ENCODE results near the gene KRT6C. TPM values are rescaled to one million over a fixed set of nuclear protein-coding genes. Genes with fewer than 3 reads are reported as not detected.

The KRT6C gene
- 0.07 TPM in 1 of 2 replicates, not detected in the other for total RNA-seq

GRCh38 chr12:52473768-52474167 is at the start of gene KRT6C:
Gene KRT6C (minus strand): TSS chr12:52473805. CDS start chr12:52473737, 68 bp downstream.

GRCh38 chr12:52519826-52520662 is 46.4 kb upstream of the KRT6C start, which contains the start of gene KRT5:
Gene KRT5 (minus strand): TSS chr12:52520394. CDS start chr12:52520296, 98 bp downstream.

GRCh38 chr12:52493172-52493571 is 19.6 kb upstream of the KRT6C start, which contains the start of gene KRT6A:
Gene KRT6A (minus strand): TSS chr12:52493257. CDS start chr12:52493188, 69 bp downstream.

GRCh38 chr12:52452101-52452500 is 21.5 kb downstream of the KRT6C start, which contains the start of gene KRT6B:
Gene KRT6B (minus strand): TSS chr12:52452146. CDS start chr12:52452078, 68 bp downstream.

GRCh38 chr12:52434081-52434733 is 39.4 kb downstream of the KRT6C start, which contains the start of gene KRT75:
Gene KRT75 (minus strand): TSS chr12:52434371. CDS start chr12:52434304, 67 bp downstream.

Other genes with a start within 250 kb of the KRT6C start
- 15.0 and 16.4 TPM in 2 replicates for gene KRT7, start 240.6 kb downstream of the KRT6C start, total RNA-seq
- 5.0 and 8.7 TPM in 2 replicates for gene KRT86, start 199.2 kb downstream of the KRT6C start, total RNA-seq
- 0.13 and 0.20 TPM in 2 replicates for gene KRT81, start 182.3 kb downstream of the KRT6C start, total RNA-seq
- gene KRT83, start 152.4 kb downstream of the KRT6C start, total RNA-seq = not detected in 2 replicates
- gene KRT85, start 106.3 kb downstream of the KRT6C start, total RNA-seq = not detected in 2 replicates
- not detected in 2 replicates for gene KRT84, start 88.2 kb downstream of the KRT6C start, total RNA-seq
- gene KRT82, start 67.5 kb downstream of the KRT6C start, total RNA-seq = not detected in 2 replicates
- gene KRT75, start 39.4 kb downstream of the KRT6C start, total RNA-seq = not detected in 2 replicates
- gene KRT6B, start 21.7 kb downstream of the KRT6C start, total RNA-seq = 0.20 and 0.33 TPM in 2 replicates
- 2.7 and 11.9 TPM in 2 replicates for gene KRT6A, start 19.5 kb upstream of the KRT6C start, total RNA-seq
- gene KRT5, start 46.6 kb upstream of the KRT6C start, total RNA-seq = 0.52 and 1.8 TPM in 2 replicates
- gene KRT71, start 79.3 kb upstream of the KRT6C start, total RNA-seq = not detected in 2 replicates
- gene KRT74, start 100.0 kb upstream of the KRT6C start, total RNA-seq = not detected in 2 replicates
- gene KRT72, start 127.7 kb upstream of the KRT6C start, total RNA-seq = not detected in 2 replicates
- gene KRT73, start 144.8 kb upstream of the KRT6C start, total RNA-seq = not detected in 2 replicates
- gene KRT2, start 178.4 kb upstream of the KRT6C start, total RNA-seq = not detected in 2 replicates
- not detected in 2 replicates for gene KRT1, start 206.6 kb upstream of the KRT6C start, total RNA-seq
- gene KRT77, start 229.7 kb upstream of the KRT6C start, total RNA-seq = not detected in 2 replicates

All from smooth muscle cell of the pulmonary artery (primary cell).